Subcutaneous preadipocyte (primary cell): Measurements from ENCODE around the gene PPP1R2. TPM values are rescaled to one million over a fixed set of nuclear protein-coding genes. Genes with fewer than 3 reads are reported as not detected.

Experiments
- small RNA-seq: library from RNA; depleted of rRNA; stranded (forward); fragments of <200 nt; gene quantifications from one replicate; pipeline ENCODE3, GENCODE V24; 2012
- total RNA-seq: library from RNA; depleted of rRNA; stranded (reverse); fragments of >200 nt; gene quantifications from 2 replicates; pipeline ENCODE4 v1.2.3, GENCODE V29; 2012

Gene PPP1R2
- 121 and 140 TPM in 2 replicates for total RNA-seq

DNA sequence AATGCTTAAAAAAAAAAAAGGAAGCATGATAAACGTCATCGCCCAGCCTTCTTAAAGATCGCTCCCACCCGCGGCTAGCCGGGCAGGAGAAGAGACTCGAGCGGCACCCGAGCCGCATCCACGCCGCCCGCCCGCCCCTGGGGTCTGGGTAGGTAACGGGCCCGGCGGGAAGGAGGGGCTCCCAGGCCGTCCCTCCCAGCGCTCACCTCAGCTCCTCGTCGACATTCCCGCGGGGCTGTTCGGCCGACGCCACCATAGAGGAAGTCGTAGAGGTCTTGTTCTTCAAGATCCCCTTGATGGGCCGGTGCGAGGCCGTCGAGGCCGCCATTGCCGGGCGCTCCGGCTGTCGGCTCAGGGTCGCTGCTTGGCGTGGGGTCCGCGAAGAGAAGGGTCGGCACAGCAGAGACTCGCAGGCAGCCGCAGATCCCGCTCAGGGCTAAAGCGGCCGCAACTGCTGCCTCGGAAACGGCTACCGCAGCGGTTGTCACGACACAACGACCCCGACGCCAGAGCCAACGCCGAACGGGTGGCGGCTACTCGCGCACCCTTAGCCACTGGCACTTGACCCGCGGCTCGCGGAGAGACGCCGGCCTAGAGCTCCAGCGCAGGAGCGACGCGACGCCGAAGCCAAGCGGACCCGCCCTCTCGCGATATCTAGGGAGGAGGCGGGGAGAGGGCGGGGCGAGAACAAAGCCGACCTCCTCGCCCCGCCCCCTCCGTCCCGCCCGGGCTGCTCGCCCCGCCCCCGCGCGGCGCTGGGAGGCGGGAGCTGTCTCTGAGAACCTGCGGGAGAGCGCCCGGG, at the start of gene PPP1R2:
Gene PPP1R2, minus strand, starts transcription at position 628 of the 802 bp plus-strand sequence. Its CDS starts 300 bp downstream, at position 328.

DNA sequence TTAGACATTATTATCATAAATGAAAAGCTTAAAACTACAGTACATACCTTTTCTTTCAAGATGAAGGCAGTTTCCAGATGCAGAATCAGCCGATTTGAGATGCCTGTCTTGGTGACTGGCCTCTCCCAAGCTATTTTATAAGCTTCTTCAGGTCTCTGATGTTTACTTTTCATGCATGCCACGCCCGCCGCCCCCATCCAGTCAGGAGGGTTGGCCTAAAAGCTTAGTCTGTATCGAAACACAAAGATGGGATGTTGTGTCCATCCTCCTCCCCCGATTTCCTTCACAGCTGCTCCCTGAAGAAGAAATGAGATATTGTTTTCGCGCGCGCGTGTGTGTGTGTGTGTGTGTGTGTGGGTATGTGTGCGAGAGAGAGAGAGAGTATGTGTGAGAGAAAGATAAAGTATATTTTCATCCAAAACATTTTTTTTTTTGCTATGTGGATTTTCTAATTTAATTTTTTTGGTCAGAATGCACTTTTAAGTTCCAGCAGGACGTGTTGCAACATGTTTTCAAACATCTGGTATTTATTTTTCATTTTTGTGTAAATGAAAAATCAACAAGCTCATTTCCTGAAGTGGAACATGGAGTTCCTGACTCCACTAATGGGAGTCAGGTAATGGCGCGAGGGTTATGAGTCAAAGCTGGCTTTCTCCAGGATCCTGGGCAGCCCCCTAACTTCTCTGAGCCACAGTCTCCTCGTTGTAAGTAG, 40.9 kb upstream of the PPP1R2 start, which contains the start of gene APOD:
Gene APOD, minus strand, starts transcription at position 110 of the 712 bp plus-strand sequence. CDS start 4,479 bp downstream, outside the sequence.

Small RNA genes lying within 50 kb of the gene (small RNA-seq; reads per million reads assigned to genes)
- gene RN7SL73P, result not detected
- gene RNU6ATAC24P, result not detected

Other genes with a start within 250 kb of the PPP1R2 start
- gene ACAP2, start 100.3 kb downstream of the PPP1R2 start, total RNA-seq, result 50.3 and 68.8 TPM in 2 replicates
- gene APOD, start 40.6 kb upstream of the PPP1R2 start, total RNA-seq, result 45.4 and 204 TPM in 2 replicates
- 0.39 and 1.1 TPM in 2 replicates for gene MUC20, start 177.7 kb upstream of the PPP1R2 start, total RNA-seq